AG04450 (cell line): Measurements from ENCODE around the gene PKDREJ. TPM values are rescaled to one million over a fixed set of nuclear protein-coding genes. Genes with fewer than 3 reads are reported as not detected.

Source experiments
- CTCF ChIA-PET: fragments of 300-600, 350-600 bp; formaldehyde crosslinking; extraction: SDS; loops from one replicate; lab custom pipeline; 2022; ENCODE audit warnings: antibody characterized with exemption, inconsistent platforms; lab: Charles Lee
- POLR2A ChIA-PET: fragments of 350-600 bp; formaldehyde crosslinking; extraction: SDS; loops from one replicate; lab custom pipeline; 2021; ENCODE audit warnings: antibody characterized with exemption, inconsistent platforms; lab: Yijun Ruan, JAX
- DNase-seq: peaks from one replicate; pipeline ENCODE4 v3.0.0-alpha.2; 2011; ENCODE audit warnings: low read depth, low spot score
- H3K27ac ChIP-seq: one replicate; pipeline ENCODE4 v1.5.1; 2012; ENCODE audit warnings: low read depth, low read length, control low read depth
- H3K27me3 ChIP-seq: one replicate; pipeline ENCODE4 v1.6.0; 2012; ENCODE audit warnings: low read length; ENCODE audit not compliant: control insufficient read depth, insufficient read depth
- H3K4me3 ChIP-seq: 2 replicates; pipeline ENCODE4 v1.5.1; 2011; ENCODE audit warnings: mild to moderate bottlenecking, low read depth, low read length, control low read depth
- H3K9me3 ChIP-seq: 2 replicates; pipeline ENCODE4 v1.5.1; 2012; ENCODE audit warnings: low read length; ENCODE audit not compliant: control insufficient read depth, insufficient read depth
- CTCF ChIP-seq: IDR thresholded peaks from 2 replicates; pipeline ENCODE4 v1.5.1; 2011; ENCODE audit warnings: low read depth, low read length, control low read depth, inconsistent platforms
- polyA plus RNA-seq: library from polyadenylated mRNA; depleted of rRNA; stranded (reverse); fragments of >200 nt; gene quantifications from 2 replicates; pipeline ENCODE4 v1.2.3, GENCODE V29; 2011

The PKDREJ gene
- polyA plus RNA-seq, 1 experiment = 0.01 TPM

- CTCF ChIA-PET = no interaction called here
- Histone ChIP-seq H3K27me3 (no peaks in the 10 kb centered on the region), H3K27ac (peak overlapping the region; percentile 21), H3K4me3 (no peak overlapping the region), H3K9me3 (peaks cover 10% of the 10 kb centered on the region)
- no peak for DNase-seq
- POLR2A ChIA-PET = no interaction called here
- no peak for TF ChIP-seq CTCF
These were observed 30.6 kb upstream of the PKDREJ start for GRCh38 chr22:46293577-46294260.

GRCh38 chr22:46292732-46293131 is 29.6 kb upstream of the PKDREJ start:
- ChIA-PET CTCF (no interaction called here), POLR2A (no interaction called here)
- Histone ChIP-seq H3K27me3 (no peaks in the 10 kb centered on the region), H3K27ac (no peak overlapping the region), H3K4me3 (no peak overlapping the region), H3K9me3 (peaks cover 10% of the 10 kb centered on the region)
- TF ChIP-seq CTCF = no peak
- DNase-seq = no peak

GRCh38 chr22:46292173-46292572 is 29.0 kb upstream of the PKDREJ start:
- CTCF ChIA-PET = no interaction called here
- DNase-seq = no peak
- no peak for TF ChIP-seq CTCF
- POLR2A ChIA-PET = no interaction called here
- Histone ChIP-seq H3K27me3 (no peaks in the 10 kb centered on the region), H3K4me3 (no peak overlapping the region), H3K27ac (no peak overlapping the region), H3K9me3 (peaks cover 10% of the 10 kb centered on the region)

GRCh38 chr22:46290843-46291785 is 28.0 kb upstream of the PKDREJ start:
- Histone ChIP-seq H3K4me3 (no peak overlapping the region), H3K9me3 (peaks cover 10% of the 10 kb centered on the region), H3K27me3 (no peaks in the 10 kb centered on the region), H3K27ac (no peak overlapping the region)
- no peak for DNase-seq
- ChIA-PET CTCF (no interaction called here), POLR2A (no interaction called here)
- no peak for TF ChIP-seq CTCF
